ENCODE measurements around the gene EPS8L3. TPM values are rescaled to one million over a fixed set of nuclear protein-coding genes. Genes with fewer than 3 reads are reported as not detected.

EPS8L3 gene
- total and polyA plus RNA-seq, 2 of the 4 experiments (the other 2 are of a cell fraction): not detected

- intact Hi-C loops (cut with micrococcal nuclease): no loop called here
- CTCF ChIA-PET: interaction anchor here (1.1 kb wide), 1 partner anchor 14 kb away, joined by 4 read pairs; no protein-coding TSS in a partner anchor
- BruUV-seq (replicated peaks): no TSS peak
- no peak for TF ChIP-seq ELK1 (IDR thresholded peaks at IDR 0.05; ENCODE audit: borderline replicate concordance, low read depth, low read length)
- TF ChIP-seq MAZ (IDR thresholded peaks at IDR 0.05; ENCODE audit: borderline replicate concordance, low read depth, low read length): no peak
- no peak for TF ChIP-seq RCOR1 (IDR thresholded peaks at IDR 0.05; ENCODE audit: insufficient replicate concordance, low read length)
- TF ChIP-seq MAFK (IDR thresholded peaks at IDR 0.05; ENCODE audit: low read depth, low read length): no peak
- TF ChIP-seq, protein P1, sequence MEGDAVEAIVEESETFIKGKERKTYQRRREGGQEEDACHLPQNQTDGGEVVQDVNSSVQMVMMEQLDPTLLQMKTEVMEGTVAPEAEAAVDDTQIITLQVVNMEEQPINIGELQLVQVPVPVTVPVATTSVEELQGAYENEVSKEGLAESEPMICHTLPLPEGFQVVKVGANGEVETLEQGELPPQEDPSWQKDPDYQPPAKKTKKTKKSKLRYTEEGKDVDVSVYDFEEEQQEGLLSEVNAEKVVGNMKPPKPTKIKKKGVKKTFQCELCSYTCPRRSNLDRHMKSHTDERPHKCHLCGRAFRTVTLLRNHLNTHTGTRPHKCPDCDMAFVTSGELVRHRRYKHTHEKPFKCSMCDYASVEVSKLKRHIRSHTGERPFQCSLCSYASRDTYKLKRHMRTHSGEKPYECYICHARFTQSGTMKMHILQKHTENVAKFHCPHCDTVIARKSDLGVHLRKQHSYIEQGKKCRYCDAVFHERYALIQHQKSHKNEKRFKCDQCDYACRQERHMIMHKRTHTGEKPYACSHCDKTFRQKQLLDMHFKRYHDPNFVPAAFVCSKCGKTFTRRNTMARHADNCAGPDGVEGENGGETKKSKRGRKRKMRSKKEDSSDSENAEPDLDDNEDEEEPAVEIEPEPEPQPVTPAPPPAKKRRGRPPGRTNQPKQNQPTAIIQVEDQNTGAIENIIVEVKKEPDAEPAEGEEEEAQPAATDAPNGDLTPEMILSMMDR (conservative IDR thresholded peaks at IDR 0.05; ENCODE audit: low read depth, low read length): no peak
- TF ChIP-seq RFX5 (IDR thresholded peaks at IDR 0.05; ENCODE audit: low read depth, low read length): no peak
- TF ChIP-seq NFE2L2 (IDR thresholded peaks at IDR 0.05; ENCODE audit: low read depth, low read length): no peak
- TF ChIP-seq CEBPB (IDR thresholded peaks at IDR 0.05; ENCODE audit: low read depth, low read length): no peak
- no peak for TF ChIP-seq POLR2A (IDR thresholded peaks at IDR 0.05; ENCODE audit: low read depth, low read length)
- TF ChIP-seq BHLHE40 (IDR thresholded peaks at IDR 0.05; ENCODE audit: low read depth, low read length): no peak
- TF ChIP-seq, protein P2, sequence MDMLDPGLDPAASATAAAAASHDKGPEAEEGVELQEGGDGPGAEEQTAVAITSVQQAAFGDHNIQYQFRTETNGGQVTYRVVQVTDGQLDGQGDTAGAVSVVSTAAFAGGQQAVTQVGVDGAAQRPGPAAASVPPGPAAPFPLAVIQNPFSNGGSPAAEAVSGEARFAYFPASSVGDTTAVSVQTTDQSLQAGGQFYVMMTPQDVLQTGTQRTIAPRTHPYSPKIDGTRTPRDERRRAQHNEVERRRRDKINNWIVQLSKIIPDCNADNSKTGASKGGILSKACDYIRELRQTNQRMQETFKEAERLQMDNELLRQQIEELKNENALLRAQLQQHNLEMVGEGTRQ (IDR thresholded peaks at IDR 0.05; ENCODE audit: low read depth, low read length): no peak
- TF ChIP-seq SMC3 (IDR thresholded peaks at IDR 0.05; ENCODE audit: low read depth, low read length): no peak
- TF ChIP-seq MXI1 (IDR thresholded peaks at IDR 0.05; ENCODE audit: borderline replicate concordance, low read depth, low read length): no peak
- no peak for TF ChIP-seq RAD21 (IDR thresholded peaks at IDR 0.05; ENCODE audit: low read length)
- TF ChIP-seq CHD1 (IDR thresholded peaks at IDR 0.05; ENCODE audit: low read depth, low read length): no peak
These were observed 4.0 kb downstream of the EPS8L3 start for GRCh38 chr1:109759513-109760334.

More at GRCh38 chr1:109759513-109760334, 4.0 kb downstream of the EPS8L3 start:
- in situ Hi-C loops (cut with MboI; ENCODE audit: low sequenced_read_pairs): no loop called here
- Histone ChIP-seq H3K27ac (ENCODE audit: insufficient read depth, low read length) (no peak overlapping the region), H3K9ac (ENCODE audit: low read depth, low read length) (no peak overlapping the region), H4K5ac (ENCODE audit: low read depth, low read length) (no peak overlapping the region), H2BK5ac (ENCODE audit: low read depth, low read length, poor library complexity, severe bottlenecking) (no peak overlapping the region), H4K91ac (ENCODE audit: insufficient read depth, low read depth, low read length) (no peak overlapping the region), H2BK120ac (ENCODE audit: low read depth, low read length) (no peak overlapping the region), H2BK15ac (ENCODE audit: low read depth, low read length) (no peak overlapping the region), H3K9me3 (ENCODE audit: control insufficient read depth, insufficient read depth, low read length) (no peaks in the 10 kb centered on the region), H2BK20ac (ENCODE audit: low read depth, low read length) (no peak overlapping the region), H3K14ac (replicated peaks; ENCODE audit: low read depth, low read length) (no peak overlapping the region), H3K27me3 (ENCODE audit: control insufficient read depth, insufficient read depth, low read length) (0 out of 2 replicates have a peak, but pooled peaks cover 2% of the 10 kb centered on the region), H4K8ac (ENCODE audit: low read depth in 2 of 2, low read length in 2 of 2) (no peak overlapping the region), H3K4ac (ENCODE audit: low read depth, low read length) (no peak overlapping the region), H3K18ac (ENCODE audit: low read depth, low read length) (no peak overlapping the region), H3K4me2 (ENCODE audit: low read depth, low read length) (no peak overlapping the region), H3K56ac (ENCODE audit: extremely low read depth, insufficient read depth, low read length) (no peak overlapping the region), H3K4me3 (ENCODE audit: insufficient read depth, low read depth, low read length) (no peak overlapping the region), H2AK5ac (ENCODE audit: low read depth, low read length) (no peak overlapping the region), H3K9me1 (ENCODE audit: insufficient read depth, low read length) (peaks cover 20% of the 10 kb centered on the region), H3K23ac (ENCODE audit: low read depth, low read length) (no peak overlapping the region), H2AK9ac (replicated peaks; ENCODE audit: low read depth, low read length, poor library complexity) (no peak overlapping the region), H4K20me1 (ENCODE audit: insufficient read depth, low read length) (no peaks in the 10 kb centered on the region), H3K36me3 (ENCODE audit: control insufficient read depth, insufficient read depth, low read length) (no peaks in the 10 kb centered on the region), H2AFZ (replicated peaks; ENCODE audit: low read length, poor library complexity) (no peak overlapping the region), H3K4me1 (ENCODE audit: control insufficient read depth, insufficient read depth, low read length) (peaks cover 12% of the 10 kb centered on the region), H3K79me1 (ENCODE audit: low read depth in 1 of 2, low read length in 2 of 2) (no peaks in the 10 kb centered on the region)
- DNase-seq: no peak
- dilution Hi-C loops (cut with HindIII; ENCODE audit: low sequenced_read_pairs, unreplicated experiment): no loop called here
- no peak for ATAC-seq (ENCODE audit: low read depth)
- WGBS, 2 experiments (ENCODE audit: extremely low coverage in 2 of 2, insufficient read length in 1 of 2): 79% methylated on average over 4 of the region's 11 CpGs; no CpG with 5 or more reads in 1 of the 2 experiments
- POLR2A ChIA-PET (ENCODE audit: unreplicated experiment): interaction anchor here (0.6 kb wide), 1 partner anchor 211 kb away, joined by 13 read pairs; the partner anchor contains the start of gene GNAI3

Measured in IMR-90 (cell line).